CD14-positive monocyte (primary cell): Measurements from ENCODE around the gene JAGN1. TPM values are rescaled to one million over a fixed set of nuclear protein-coding genes. Genes with fewer than 3 reads are reported as not detected.

Source experiments
- DNase-seq, 3 donors: peaks; one replicate each; pipeline ENCODE4 v3.0.0-alpha.2; 2011 to 2022
- H2AFZ ChIP-seq: 2 replicates; pipeline ENCODE4 v1.6.0; 2012; ENCODE audit warnings: mild to moderate bottlenecking, low read depth, low read length, inconsistent platforms; ENCODE audit not compliant: insufficient read depth, poor library complexity, severe bottlenecking
- H3K27ac ChIP-seq, 2 donors: 1 replicate in 1 of 2; 2 replicates in 1 of 2; pipeline ENCODE4 v1.5.1; 2012 to 2013; ENCODE audit warnings: low read length in 2 of 2, control low read depth in 1 of 2, inconsistent platforms in 1 of 2, low read depth in 1 of 2, mild to moderate bottlenecking in 1 of 2
- H3K27me3 ChIP-seq, 2 donors: one replicate each; pipeline versions ENCODE4 v1.6.0 to v1.6.1; 2011 to 2013; ENCODE audit warnings: low read length in 2 of 2; ENCODE audit not compliant: control insufficient read depth in 2 of 2, insufficient read depth in 2 of 2
- H3K36me3 ChIP-seq, 2 donors: replicated peaks in 1 of 2; 1 replicate in 1 of 2; 2 replicates in 1 of 2; pipeline versions ENCODE4 v1.5.1 to v1.6.1; 2012 to 2013; ENCODE audit warnings: low read length in 2 of 2, control low read depth in 1 of 2, inconsistent platforms in 1 of 2, mild to moderate bottlenecking in 1 of 2; ENCODE audit not compliant: insufficient read depth in 2 of 2, control insufficient read depth in 1 of 2
- H3K4me1 ChIP-seq, 2 donors: 1 replicate in 1 of 2; 2 replicates in 1 of 2; pipeline versions ENCODE4 v1.5.1 to v1.6.1; 2012 to 2013; ENCODE audit warnings: low read length in 2 of 2, control low read depth in 1 of 2, inconsistent platforms in 1 of 2, mild to moderate bottlenecking in 1 of 2, moderate library complexity in 1 of 2; ENCODE audit not compliant: insufficient read depth in 2 of 2, control insufficient read depth in 1 of 2
- H3K4me2 ChIP-seq: replicated peaks from 2 replicates; pipeline ENCODE3; 2012; ENCODE audit warnings: low read length, moderate library complexity, mild to moderate bottlenecking; ENCODE audit not compliant: poor library complexity, severe bottlenecking; ENCODE audit errors: extremely low read depth
- H3K4me3 ChIP-seq, 3 experiments: fragments of 200-600 bp in 1 of 3; sonication (generic) in 1 of 3; replicated peaks in 1 of 3; 1 replicate in 2 of 3; 2 replicates in 1 of 3; pipeline ENCODE4 v1.5.1; 2011 to 2013; ENCODE audit warnings: low read length in 3 of 3, mild to moderate bottlenecking in 3 of 3, control low read depth in 2 of 3, low read depth in 2 of 3, inconsistent platforms in 1 of 3, moderate library complexity in 1 of 3
- H3K79me2 ChIP-seq: 2 replicates; pipeline ENCODE4 v1.6.0; 2012; ENCODE audit warnings: mild to moderate bottlenecking, control low read depth, inconsistent platforms, low read length, moderate library complexity; ENCODE audit not compliant: insufficient read depth
- H3K9ac ChIP-seq: 2 replicates; pipeline ENCODE4 v1.6.0; 2017; ENCODE audit warnings: low read length, mild to moderate bottlenecking; ENCODE audit not compliant: insufficient read depth, poor library complexity, severe bottlenecking
- H3K9me3 ChIP-seq, 2 donors: replicated peaks in 1 of 2; 1 replicate in 1 of 2; 2 replicates in 1 of 2; pipeline versions ENCODE4 v1.5.1 to v1.6.1; 2012 to 2013; ENCODE audit warnings: low read length in 2 of 2, control low read depth in 1 of 2; ENCODE audit not compliant: control insufficient read depth in 1 of 2, insufficient read depth in 1 of 2
- H4K20me1 ChIP-seq: 2 replicates; pipeline ENCODE4 v1.6.0; 2012; ENCODE audit warnings: mild to moderate bottlenecking, low read length, control low read depth, moderate library complexity; ENCODE audit not compliant: insufficient read depth
- H3K27ac Mint-ChIP-seq, 7 donors: one replicate each; pipeline ENCODE4 v1.8.0; 2020; ENCODE audit warnings: mild to moderate bottlenecking in 7 of 7, mixed read lengths in 7 of 7, moderate library complexity in 6 of 7, inconsistent platforms in 2 of 7
- H3K27me3 Mint-ChIP-seq, 3 donors: one replicate each; pipeline ENCODE4 v1.8.0; 2021 to 2022; ENCODE audit warnings: low read depth in 3 of 3, mild to moderate bottlenecking in 3 of 3, mixed read lengths in 3 of 3, moderate library complexity in 3 of 3, inconsistent platforms in 1 of 3
- H3K36me3 Mint-ChIP-seq, 2 donors: one replicate each; pipeline ENCODE4 v1.8.0; 2020; ENCODE audit warnings: mixed read lengths in 2 of 2, inconsistent platforms in 1 of 2, mild to moderate bottlenecking in 1 of 2
- H3K4me1 Mint-ChIP-seq: one replicate; pipeline ENCODE4 v1.8.0; 2020; ENCODE audit warnings: mild to moderate bottlenecking, mixed read lengths
- H3K4me3 Mint-ChIP-seq, 2 donors: one replicate each; pipeline ENCODE4 v1.8.0; 2020; ENCODE audit warnings: mild to moderate bottlenecking in 2 of 2, mixed read lengths in 2 of 2, moderate library complexity in 1 of 2
- H3K9me3 Mint-ChIP-seq, 7 donors: one replicate each; pipeline ENCODE4 v1.8.0; 2020 to 2022; ENCODE audit warnings: mixed read lengths in 7 of 7, mild to moderate bottlenecking in 6 of 7, moderate library complexity in 6 of 7, inconsistent platforms in 2 of 7
- WGBS: methylation state at CpG from one replicate; pipeline ENCODE4 v1.1.5; 2013; ENCODE audit warnings: missing lambda C conversion rate; ENCODE audit not compliant: insufficient coverage; 5-methylcytosine and 5-hydroxymethylcytosine counted together
- intact Hi-C, 2 donors: fragments of 100-400 bp; cut with micrococcal nuclease; formaldehyde crosslinking; loops; one replicate each; pipeline versions ENCODE4 v1.15.0 to v1.15.1; 2023
- polyA plus RNA-seq, 3 donors: library from polyadenylated mRNA; depleted of rRNA in 1 of 3; unstranded in 2 of 3; stranded (reverse) in 1 of 3; fragments of 300-500 nt in 2 of 3; fragments of >200 nt in 1 of 3; fragmentation: Illumina TruSeq in 2 of 3; gene quantifications; 1 replicate in 2 of 3; 2 replicates in 1 of 3; pipeline ENCODE4 v1.2.3, GENCODE V29; 2012 to 2021
- TF ChIP-seq, protein P1 (sequence below): fragments of 200-600 bp; IDR thresholded peaks from one replicate; pipeline ENCODE4 v1.8.0; 2022; ENCODE audit warnings: antibody characterized with exemption, mild to moderate bottlenecking

Gene JAGN1
- polyA plus RNA-seq, 3 donors = 17.3 to 56.3 (median 49.8) TPM

DNA sequence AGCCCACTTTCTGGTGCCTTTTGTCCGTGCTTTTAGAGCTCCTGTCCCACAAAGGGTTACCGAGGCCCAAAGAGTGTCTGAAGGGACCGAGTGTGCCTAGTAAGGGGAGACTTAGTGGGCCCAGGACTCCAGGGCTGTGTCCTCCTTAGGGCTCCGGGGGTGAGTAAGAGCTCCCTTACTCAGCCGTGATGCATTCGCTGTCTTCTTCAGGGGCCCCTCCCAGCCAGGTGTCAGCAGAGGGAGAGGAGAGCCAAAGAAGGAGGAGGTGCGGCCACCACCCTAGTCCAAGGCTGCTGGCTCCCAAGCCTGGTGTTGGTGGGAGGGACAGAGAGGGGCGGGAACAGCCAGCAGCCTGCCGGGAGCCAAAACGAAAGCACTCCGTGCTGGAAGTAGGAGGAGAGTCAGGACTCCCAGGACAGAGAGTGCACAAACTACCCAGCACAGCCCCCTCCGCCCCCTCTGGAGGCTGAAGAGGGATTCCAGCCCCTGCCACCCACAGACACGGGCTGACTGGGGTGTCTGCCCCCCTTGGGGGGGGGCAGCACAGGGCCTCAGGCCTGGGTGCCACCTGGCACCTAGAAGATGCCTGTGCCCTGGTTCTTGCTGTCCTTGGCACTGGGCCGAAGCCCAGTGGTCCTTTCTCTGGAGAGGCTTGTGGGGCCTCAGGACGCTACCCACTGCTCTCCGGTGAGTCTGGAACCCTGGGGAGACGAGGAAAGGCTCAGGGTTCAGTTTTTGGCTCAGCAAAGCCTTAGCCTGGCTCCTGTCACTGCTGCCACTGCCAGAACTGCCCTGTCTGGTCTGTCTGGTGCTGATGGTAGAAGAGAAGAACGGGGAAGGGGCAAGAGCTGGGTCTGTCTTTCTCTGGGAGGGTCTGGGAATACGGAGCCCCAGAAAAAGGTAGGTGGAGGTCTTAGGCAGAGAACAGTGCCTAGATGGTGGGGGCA, 26.6 kb downstream of the JAGN1 start, which contains the start of gene IL17RC:
Gene IL17RC, plus strand, starts transcription at position 365 of the 947 bp plus-strand sequence. Its CDS starts 218 bp downstream, at position 583.
- TF ChIP-seq, protein P1, sequence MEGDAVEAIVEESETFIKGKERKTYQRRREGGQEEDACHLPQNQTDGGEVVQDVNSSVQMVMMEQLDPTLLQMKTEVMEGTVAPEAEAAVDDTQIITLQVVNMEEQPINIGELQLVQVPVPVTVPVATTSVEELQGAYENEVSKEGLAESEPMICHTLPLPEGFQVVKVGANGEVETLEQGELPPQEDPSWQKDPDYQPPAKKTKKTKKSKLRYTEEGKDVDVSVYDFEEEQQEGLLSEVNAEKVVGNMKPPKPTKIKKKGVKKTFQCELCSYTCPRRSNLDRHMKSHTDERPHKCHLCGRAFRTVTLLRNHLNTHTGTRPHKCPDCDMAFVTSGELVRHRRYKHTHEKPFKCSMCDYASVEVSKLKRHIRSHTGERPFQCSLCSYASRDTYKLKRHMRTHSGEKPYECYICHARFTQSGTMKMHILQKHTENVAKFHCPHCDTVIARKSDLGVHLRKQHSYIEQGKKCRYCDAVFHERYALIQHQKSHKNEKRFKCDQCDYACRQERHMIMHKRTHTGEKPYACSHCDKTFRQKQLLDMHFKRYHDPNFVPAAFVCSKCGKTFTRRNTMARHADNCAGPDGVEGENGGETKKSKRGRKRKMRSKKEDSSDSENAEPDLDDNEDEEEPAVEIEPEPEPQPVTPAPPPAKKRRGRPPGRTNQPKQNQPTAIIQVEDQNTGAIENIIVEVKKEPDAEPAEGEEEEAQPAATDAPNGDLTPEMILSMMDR = no peak
- no peaks in the 10 kb centered on the region for H3K36me3 ChIP-seq
- H3K9me3 ChIP-seq = no peaks in the 10 kb centered on the region
- H3K4me2 ChIP-seq = peak within 1 kb of the TSS; percentile 92
- peak; percentile 9 to 52 (median 28) for DNase-seq
- Mint-ChIP-seq H3K27me3 (peaks cover 0 to 3% (median 0%) of the 10 kb centered on the region in 3 donors), H3K4me3 (peak within 1 kb of the TSS; percentile 83 to 91), H3K4me1 (peaks cover 40% of the 10 kb centered on the region), H3K27ac (peak within 1 kb of the TSS in 6 of 7 donors; percentile 48 to 77 (median 64)), H3K36me3 (no peaks in the 10 kb centered on the region), H3K9me3 (no peaks in the 10 kb centered on the region)
- intact Hi-C loops = no loop called here
- peak within 1 kb of the TSS; percentile 33 to 64 for H3K27ac ChIP-seq
- peak within 1 kb of the TSS; percentile 53 to 78 (median 59) for H3K4me3 ChIP-seq
- H3K4me1 ChIP-seq = peaks cover 32 to 44% of the 10 kb centered on the region in 2 donors
- no peaks in the 10 kb centered on the region for H3K27me3 ChIP-seq
- no peaks in the 10 kb centered on the region for H3K79me2 ChIP-seq
- 29% methylated on average over 10 of the region's 19 CpGs for WGBS
- H3K9ac ChIP-seq = peak within 1 kb of the TSS; percentile 60
- peak within 1 kb of the TSS; percentile 90 for H2AFZ ChIP-seq
- H4K20me1 ChIP-seq = no peaks in the 10 kb centered on the region

DNA sequence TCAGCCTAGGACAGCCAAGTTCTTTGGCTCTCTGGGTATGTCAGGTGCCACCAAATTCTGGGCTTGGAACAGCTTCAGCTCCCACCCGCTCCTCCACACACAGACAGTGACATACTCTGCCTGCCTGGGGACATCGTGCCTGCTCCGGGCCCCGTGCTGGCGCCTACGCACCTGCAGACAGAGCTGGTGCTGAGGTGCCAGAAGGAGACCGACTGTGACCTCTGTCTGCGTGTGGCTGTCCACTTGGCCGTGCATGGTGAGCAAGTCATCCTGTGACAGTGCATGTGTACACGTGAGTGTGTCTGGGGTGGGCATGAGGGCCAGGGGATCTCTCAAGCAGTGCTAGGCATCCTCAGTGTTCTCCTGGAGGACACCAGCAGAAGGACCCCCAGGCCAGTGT, 27.4 kb downstream of the JAGN1 start:
- Histone ChIP-seq H3K9ac (no peak overlapping the region), H3K9me3 (no peaks in the 10 kb centered on the region), H2AFZ (no peak overlapping the region), H3K36me3 (no peaks in the 10 kb centered on the region), H3K4me3 (no peak overlapping the region), H3K27ac (peak overlapping the region in 1 of 2 donors; percentile 61), H4K20me1 (no peaks in the 10 kb centered on the region), H3K27me3 (no peaks in the 10 kb centered on the region), H3K4me2 (peak overlapping the region; percentile 92), H3K4me1 (peaks cover 25 to 36% of the 10 kb centered on the region in 2 donors), H3K79me2 (no peaks in the 10 kb centered on the region)
- WGBS = 96% methylated on average over 9 of the region's 10 CpGs
- Mint-ChIP-seq H3K36me3 (no peaks in the 10 kb centered on the region), H3K9me3 (no peaks in the 10 kb centered on the region), H3K4me1 (peaks cover 32% of the 10 kb centered on the region), H3K27me3 (peaks cover 0 to 3% (median 0%) of the 10 kb centered on the region in 3 donors), H3K27ac (peak overlapping the region in 1 of 7 donors; percentile 28), H3K4me3 (peak overlapping the region in 1 of 2 donors; percentile 83)
- intact Hi-C loops = no loop called here
- TF ChIP-seq, protein P1 = no peak
- DNase-seq = no peak
